ENCODE data around the gene C7orf33.

DNA sequence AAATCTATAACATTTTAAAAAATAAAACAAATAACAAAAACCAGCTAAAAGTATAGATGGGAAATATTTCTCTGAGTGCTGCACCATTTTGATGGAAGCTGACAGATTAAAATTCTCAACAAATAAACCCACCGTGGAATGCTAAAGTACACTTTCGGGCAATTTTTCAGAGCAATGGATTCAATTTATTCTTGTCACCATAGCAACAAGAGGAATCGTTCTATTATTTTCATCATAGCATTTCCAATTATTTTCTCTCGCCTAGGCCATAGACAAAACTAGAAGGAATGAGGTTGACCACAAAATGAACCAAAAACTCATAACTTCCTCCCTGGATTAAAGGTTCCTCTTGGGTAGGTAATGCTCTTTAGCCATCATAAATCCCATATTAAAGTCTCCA is 44.6 kb upstream of the C7orf33 start:
- TF ChIP-seq, protein P1, sequence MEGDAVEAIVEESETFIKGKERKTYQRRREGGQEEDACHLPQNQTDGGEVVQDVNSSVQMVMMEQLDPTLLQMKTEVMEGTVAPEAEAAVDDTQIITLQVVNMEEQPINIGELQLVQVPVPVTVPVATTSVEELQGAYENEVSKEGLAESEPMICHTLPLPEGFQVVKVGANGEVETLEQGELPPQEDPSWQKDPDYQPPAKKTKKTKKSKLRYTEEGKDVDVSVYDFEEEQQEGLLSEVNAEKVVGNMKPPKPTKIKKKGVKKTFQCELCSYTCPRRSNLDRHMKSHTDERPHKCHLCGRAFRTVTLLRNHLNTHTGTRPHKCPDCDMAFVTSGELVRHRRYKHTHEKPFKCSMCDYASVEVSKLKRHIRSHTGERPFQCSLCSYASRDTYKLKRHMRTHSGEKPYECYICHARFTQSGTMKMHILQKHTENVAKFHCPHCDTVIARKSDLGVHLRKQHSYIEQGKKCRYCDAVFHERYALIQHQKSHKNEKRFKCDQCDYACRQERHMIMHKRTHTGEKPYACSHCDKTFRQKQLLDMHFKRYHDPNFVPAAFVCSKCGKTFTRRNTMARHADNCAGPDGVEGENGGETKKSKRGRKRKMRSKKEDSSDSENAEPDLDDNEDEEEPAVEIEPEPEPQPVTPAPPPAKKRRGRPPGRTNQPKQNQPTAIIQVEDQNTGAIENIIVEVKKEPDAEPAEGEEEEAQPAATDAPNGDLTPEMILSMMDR (IDR thresholded peaks at IDR 0.05), result no peak
- TF ChIP-seq POLR2A (IDR thresholded peaks at IDR 0.05), result no peak
